Stomach (tissue), 4 donors: ENCODE results near the gene R3HDM2.

ENCODE experiments used
- CTCF ChIP-seq, 7 experiments: fragments of 450-650 bp in 4 of 7; fragments of 200-600 bp in 3 of 7; sonication (generic) in 3 of 7; IDR thresholded peaks; one replicate each; pipeline ENCODE4 v1.5.1; 2016 to 2019; ENCODE audit warnings: antibody characterized with exemption in 7 of 7, control low read depth in 2 of 7, mild to moderate bottlenecking in 1 of 7
- POLR2A ChIP-seq, 4 donors: fragments of 450-650 bp; IDR thresholded peaks; one replicate each; pipeline ENCODE4 v1.6.1; 2016; ENCODE audit warnings: antibody characterized with exemption in 4 of 4, control low read depth in 2 of 4, mild to moderate bottlenecking in 1 of 4, moderate library complexity in 1 of 4
- POLR2AphosphoS5 ChIP-seq, 3 donors: sonication (generic); formaldehyde crosslinking; IDR thresholded peaks; one replicate each; pipeline ENCODE4 v1.6.1; 2016; ENCODE audit warnings: antibody characterized with exemption in 3 of 3

GRCh38 chr12:57471661-57472060 lies 40.8 kb upstream of the R3HDM2 start:
- TF ChIP-seq CTCF (IDR thresholded peaks at IDR 0.05) (no peak), POLR2AphosphoS5 (IDR thresholded peaks at IDR 0.05) (no peak), POLR2A (IDR thresholded peaks at IDR 0.05) (no peak)
